ENCODE measurements around the gene WDR27. TPM values are rescaled to one million over a fixed set of nuclear protein-coding genes. Genes with fewer than 3 reads are reported as not detected.
A peak's percentile ranks its signal among the peaks of the same experiment; 100 is the strongest.
"Not testable (repeated sequence)": the region's sequence is repeated elsewhere in the genome, so short reads cannot be mapped to it uniquely, and the experiment has no call there.

Gene WDR27
- total RNA-seq, 1 donor, result 18.1 TPM

DNA sequence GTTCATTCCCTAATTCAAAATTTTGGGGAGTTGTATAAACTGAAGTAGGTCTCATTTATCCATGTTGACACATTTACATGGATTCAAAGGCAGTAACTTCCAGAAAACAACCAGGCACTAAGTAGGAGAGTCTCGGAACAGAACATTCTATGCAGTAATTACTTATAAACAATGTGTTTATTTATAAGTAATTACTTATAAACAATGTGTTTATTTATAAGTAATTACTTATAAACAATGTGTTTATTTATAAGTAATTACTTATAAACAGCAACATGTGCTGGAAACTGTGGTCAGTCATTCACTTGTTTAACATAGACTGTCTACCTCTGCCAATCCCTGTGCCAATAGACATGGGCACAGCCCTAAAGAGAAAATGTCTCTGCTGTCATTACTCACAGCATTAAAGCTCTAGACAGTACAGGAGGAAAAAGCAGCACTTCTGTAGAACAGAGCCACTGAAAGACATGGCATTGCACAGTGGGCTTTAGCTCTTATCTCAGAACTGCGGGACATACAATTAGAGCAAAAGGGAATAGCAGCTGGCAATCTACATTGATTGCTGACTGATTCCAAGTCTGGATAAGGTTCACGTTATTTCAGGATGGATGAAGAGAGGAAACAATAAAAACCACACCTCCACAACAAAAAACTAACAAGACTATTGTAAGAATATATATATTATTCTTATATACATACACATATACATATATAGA, 188.2 kb downstream of the WDR27 start:
- TF ChIP-seq, protein P1, sequence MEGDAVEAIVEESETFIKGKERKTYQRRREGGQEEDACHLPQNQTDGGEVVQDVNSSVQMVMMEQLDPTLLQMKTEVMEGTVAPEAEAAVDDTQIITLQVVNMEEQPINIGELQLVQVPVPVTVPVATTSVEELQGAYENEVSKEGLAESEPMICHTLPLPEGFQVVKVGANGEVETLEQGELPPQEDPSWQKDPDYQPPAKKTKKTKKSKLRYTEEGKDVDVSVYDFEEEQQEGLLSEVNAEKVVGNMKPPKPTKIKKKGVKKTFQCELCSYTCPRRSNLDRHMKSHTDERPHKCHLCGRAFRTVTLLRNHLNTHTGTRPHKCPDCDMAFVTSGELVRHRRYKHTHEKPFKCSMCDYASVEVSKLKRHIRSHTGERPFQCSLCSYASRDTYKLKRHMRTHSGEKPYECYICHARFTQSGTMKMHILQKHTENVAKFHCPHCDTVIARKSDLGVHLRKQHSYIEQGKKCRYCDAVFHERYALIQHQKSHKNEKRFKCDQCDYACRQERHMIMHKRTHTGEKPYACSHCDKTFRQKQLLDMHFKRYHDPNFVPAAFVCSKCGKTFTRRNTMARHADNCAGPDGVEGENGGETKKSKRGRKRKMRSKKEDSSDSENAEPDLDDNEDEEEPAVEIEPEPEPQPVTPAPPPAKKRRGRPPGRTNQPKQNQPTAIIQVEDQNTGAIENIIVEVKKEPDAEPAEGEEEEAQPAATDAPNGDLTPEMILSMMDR (IDR thresholded peaks at IDR 0.05; ENCODE audit: insufficient read depth, low read depth, low read length), result no peak
- DNase-seq (ENCODE audit: low read depth), result no peak
- no peak overlapping the region for H3K4me3 ChIP-seq (ENCODE audit: low read depth, low read length)

DNA sequence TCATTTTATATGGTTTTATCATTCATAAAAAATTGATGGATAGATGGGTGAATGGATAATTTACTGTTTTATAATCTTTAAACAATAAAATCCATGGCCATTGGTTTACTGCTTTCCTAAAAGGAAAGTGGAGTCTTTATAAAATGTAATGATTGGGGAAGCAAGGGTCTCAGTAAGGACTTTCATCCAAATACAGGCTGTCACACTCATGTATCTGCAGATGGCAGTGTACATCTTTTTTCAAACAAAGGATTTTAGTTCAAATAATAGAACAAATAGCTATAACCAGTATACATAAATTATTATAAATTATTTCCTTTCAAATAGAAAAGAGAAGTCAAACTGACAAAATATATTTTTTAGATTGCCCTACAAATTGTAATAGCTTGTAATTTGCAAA, 190.0 kb downstream of the WDR27 start:
- H3K4me3 ChIP-seq (ENCODE audit: low read depth, low read length); DNase-seq (ENCODE audit: low read depth): not testable (repeated sequence)

DNA sequence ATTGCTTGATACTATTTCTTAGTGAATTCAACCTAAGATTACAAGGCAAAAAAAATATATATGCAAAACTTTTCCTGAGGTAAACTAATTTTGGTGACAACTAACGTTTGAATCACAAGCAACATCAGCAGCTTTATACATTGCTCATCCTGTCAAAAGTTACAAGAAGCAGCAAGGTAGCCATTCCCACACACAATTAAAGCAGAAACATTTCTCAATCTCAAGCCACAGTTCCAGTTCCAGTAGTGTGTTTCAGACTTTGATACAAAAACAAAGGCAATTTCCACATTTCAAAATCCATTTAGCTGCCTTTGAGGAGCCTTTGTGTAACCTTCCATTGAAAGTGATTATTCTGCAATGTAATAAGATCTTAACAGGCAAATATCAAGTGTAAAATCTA, 191.0 kb downstream of the WDR27 start:
- TF ChIP-seq, protein P1 (IDR thresholded peaks at IDR 0.05; ENCODE audit: insufficient read depth, low read depth, low read length), result no peak
- peak; percentile 59 for DNase-seq (ENCODE audit: low read depth)
- H3K4me3 ChIP-seq (ENCODE audit: low read depth, low read length), result no peak overlapping the region

DNA sequence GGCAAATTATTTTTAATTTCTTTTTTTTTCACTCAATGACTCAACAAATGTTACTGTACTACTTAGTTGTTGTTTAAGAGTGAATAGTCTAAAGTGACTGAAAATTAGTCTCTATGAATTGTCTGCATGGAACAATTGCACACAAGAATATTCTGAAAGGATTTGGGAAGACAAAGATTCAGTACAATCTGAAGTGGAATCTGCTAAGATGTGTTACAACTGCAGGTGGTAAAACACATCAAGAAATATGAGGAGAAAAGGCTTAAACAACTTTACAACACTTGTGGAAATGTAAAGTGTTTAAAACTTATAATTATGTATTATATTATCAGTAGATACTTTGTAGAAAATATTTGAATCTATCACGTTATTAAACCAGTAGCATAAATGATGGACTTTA, 193.4 kb downstream of the WDR27 start:
- TF ChIP-seq, protein P1 (IDR thresholded peaks at IDR 0.05; ENCODE audit: insufficient read depth, low read depth, low read length), result no peak
- DNase-seq (ENCODE audit: low read depth), result no peak
- no peak overlapping the region for H3K4me3 ChIP-seq (ENCODE audit: low read depth, low read length)

DNA sequence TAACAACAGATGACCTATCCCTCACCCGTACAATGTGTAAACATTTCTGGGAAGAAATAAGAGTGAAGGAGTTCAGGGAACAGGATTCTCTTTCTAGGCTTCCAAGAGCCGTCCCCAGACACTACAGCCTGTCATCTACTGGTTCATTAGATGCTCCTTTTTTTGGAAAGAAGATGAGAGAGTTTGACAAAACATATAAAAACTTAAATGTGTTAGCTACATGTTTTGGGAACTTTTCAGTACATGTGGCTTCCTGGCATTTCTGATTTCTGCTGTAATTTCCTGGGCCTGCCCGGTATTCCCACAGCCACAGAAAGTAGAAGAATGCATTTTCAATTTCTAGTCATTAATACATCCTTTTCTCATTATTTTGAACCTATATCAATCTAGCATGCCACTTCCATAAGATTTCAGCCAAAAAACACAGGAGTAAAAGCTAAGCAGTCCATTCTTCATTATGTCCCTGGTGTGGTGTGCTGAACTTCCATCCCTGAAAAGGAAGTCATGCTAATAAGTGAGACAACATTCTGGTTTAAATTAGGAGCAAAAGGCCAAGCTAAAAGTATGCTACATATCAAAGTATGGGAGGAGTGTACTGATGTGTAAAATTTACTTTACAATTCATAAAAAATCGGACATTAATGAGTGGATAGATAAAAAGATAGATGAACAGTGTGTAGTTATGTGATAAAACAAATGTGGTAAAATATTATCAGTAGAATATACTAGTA, 198.2 kb downstream of the WDR27 start:
- H3K4me3 ChIP-seq (ENCODE audit: low read depth, low read length), result no peak overlapping the region
- TF ChIP-seq, protein P1 (IDR thresholded peaks at IDR 0.05; ENCODE audit: insufficient read depth, low read depth, low read length), result no peak
- DNase-seq (ENCODE audit: low read depth), result no peak

DNA sequence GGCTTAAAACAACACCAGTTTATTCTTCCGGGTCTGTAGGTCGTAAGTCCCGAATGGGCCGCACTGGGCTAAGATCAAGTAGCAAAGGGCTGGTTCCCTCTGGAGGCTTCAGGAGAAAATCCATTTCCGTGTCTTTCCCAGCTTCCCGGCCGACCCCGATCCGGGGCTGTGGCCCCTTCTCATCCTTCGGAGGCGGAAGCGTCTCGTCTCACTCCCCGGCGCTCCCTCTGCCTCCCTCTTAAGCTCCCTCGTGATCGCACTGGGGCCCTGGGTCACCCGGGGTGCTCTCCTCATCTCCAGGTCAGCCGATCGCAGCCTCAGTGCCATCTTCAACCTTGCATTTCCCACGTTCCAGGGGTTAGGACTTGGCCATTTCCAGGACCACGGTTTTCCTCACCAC, 199.4 kb downstream of the WDR27 start:
- H3K4me3 ChIP-seq (ENCODE audit: low read depth, low read length), result no peak overlapping the region
- TF ChIP-seq, protein P1 (IDR thresholded peaks at IDR 0.05; ENCODE audit: insufficient read depth, low read depth, low read length), result no peak
- DNase-seq (ENCODE audit: low read depth), result no peak

DNA sequence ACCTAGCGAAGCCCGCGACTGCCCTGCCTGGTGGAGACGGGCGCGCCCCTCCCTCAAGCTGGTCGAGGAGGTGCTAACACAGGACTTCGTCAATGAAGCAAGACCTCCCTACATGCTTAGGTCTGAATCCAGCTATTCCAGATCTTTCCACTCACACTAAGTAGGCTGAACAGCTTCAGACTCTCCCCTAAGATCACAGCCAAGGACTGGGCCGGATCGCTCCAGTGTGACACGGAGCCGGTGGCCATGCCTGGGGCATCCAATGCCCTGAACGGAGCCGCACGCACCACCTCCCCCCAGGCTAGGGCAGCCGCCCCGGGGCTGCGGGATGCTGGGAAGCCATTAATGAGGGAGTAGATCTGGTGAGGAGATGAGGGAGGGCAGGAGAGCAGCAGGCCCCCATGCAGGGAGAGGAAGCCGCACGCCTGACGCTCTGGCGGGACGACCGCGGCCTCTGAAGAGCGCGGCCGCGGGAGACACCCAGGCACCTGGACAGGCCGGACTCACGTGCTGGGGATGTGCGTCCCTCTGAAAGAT, 200.0 kb downstream of the WDR27 start:
- DNase-seq (ENCODE audit: low read depth), result no peak
- H3K4me3 ChIP-seq (ENCODE audit: low read depth, low read length), result no peak overlapping the region
- TF ChIP-seq, protein P1 (IDR thresholded peaks at IDR 0.05; ENCODE audit: insufficient read depth, low read depth, low read length), result no peak

All from fibroblast of villous mesenchyme (primary cell).